K562 (cell line): ENCODE results near the gene CTSW. TPM values are rescaled to one million over a fixed set of nuclear protein-coding genes. Genes with fewer than 3 reads are reported as not detected.

ENCODE experiments used
- CCNT2 ChIP-seq: IDR thresholded peaks from 2 replicates; pipeline ENCODE4 v1.6.1; 2011; ENCODE audit warnings: borderline replicate concordance, low read depth, mild to moderate bottlenecking, moderate library complexity, mixed read lengths, low read length; ENCODE audit not compliant: insufficient read length; ENCODE audit errors: extremely low read depth
- ETS2 ChIP-seq: IDR thresholded peaks from 2 replicates; pipeline ENCODE4 v1.6.1; 2016; ENCODE audit warnings: borderline replicate concordance, missing genetic modification characterization, mild to moderate bottlenecking, moderate library complexity, missing compliant biosample characterization; ENCODE audit not compliant: poor library complexity, severe bottlenecking
- GATA2 ChIP-seq: sonication (generic); formaldehyde crosslinking; IDR thresholded peaks from 2 replicates; pipeline ENCODE4 v1.4.0; 2020; ENCODE audit warnings: mild to moderate bottlenecking, missing genetic modification reagents
- GTF2F1 ChIP-seq: IDR thresholded peaks from 2 replicates; pipeline ENCODE4 v1.6.1; 2011; ENCODE audit warnings: low read depth, low read length, improper control_type of control experiment
- HMGN3 ChIP-seq: IDR thresholded peaks from 2 replicates; pipeline ENCODE4 v1.6.1; 2011; ENCODE audit warnings: borderline replicate concordance, low read depth, mild to moderate bottlenecking, mixed read lengths, low read length; ENCODE audit not compliant: insufficient read length; ENCODE audit errors: extremely low read depth
- MTA3 ChIP-seq: fragments of 450-650 bp; formaldehyde crosslinking; IDR thresholded peaks from 2 replicates; pipeline ENCODE4 v1.6.1; 2017; ENCODE audit warnings: mild to moderate bottlenecking, borderline replicate concordance
- PHF21A ChIP-seq: fragments of 450-650 bp; IDR thresholded peaks from 2 replicates; pipeline ENCODE4 v1.6.1; 2017; ENCODE audit warnings: low read depth, borderline replicate concordance
- RAD21 ChIP-seq, 2 experiments: fragments of 250-450 bp in 1 of 2; fragments of 450-650 bp in 1 of 2; sonication (Bioruptor Pico) in 1 of 2; formaldehyde crosslinking in 1 of 2; IDR thresholded peaks in 1 of 2; conservative IDR thresholded peaks in 1 of 2; 2 replicates each; pipeline versions ENCODE4 v1.4.0 to v1.8.0; 2020 to 2022; ENCODE audit warnings: mild to moderate bottlenecking in 2 of 2, moderate library complexity in 1 of 2
- TEAD2 ChIP-seq: fragments of 450-650 bp; IDR thresholded peaks from 2 replicates; pipeline ENCODE4 v1.6.1; 2016; ENCODE audit warnings: missing genetic modification characterization, control low read depth, missing compliant biosample characterization
- ZBTB43 ChIP-seq: sonication (generic); formaldehyde crosslinking; IDR thresholded peaks from 2 replicates; pipeline ENCODE4 v1.8.0; 2023; ENCODE audit warnings: mild to moderate bottlenecking, missing genetic modification reagents
- ZNF311 ChIP-seq: fragments of 250-450 bp; sonication (Bioruptor Pico); IDR thresholded peaks from 2 replicates; pipeline ENCODE4 v1.4.0; 2020; ENCODE audit warnings: mild to moderate bottlenecking, moderate library complexity
- ZNF384 ChIP-seq: IDR thresholded peaks from 2 replicates; pipeline ENCODE4 v1.6.1; 2012; ENCODE audit warnings: low read depth, low read length, improper control_type of control experiment
- ZNF431 ChIP-seq: sonication (generic); formaldehyde crosslinking; IDR thresholded peaks from 2 replicates; pipeline ENCODE4 v1.8.0; 2022; ENCODE audit warnings: mild to moderate bottlenecking, missing genetic modification reagents
- ZNF57 ChIP-seq: fragments of 450-650 bp; formaldehyde crosslinking; IDR thresholded peaks from 2 replicates; pipeline ENCODE4 v1.4.0; 2020; ENCODE audit warnings: mild to moderate bottlenecking, moderate library complexity
- ZNF668 ChIP-seq: fragments of 250-450 bp; sonication (Bioruptor Pico); IDR thresholded peaks from 2 replicates; pipeline ENCODE4 v1.8.0; 2022; ENCODE audit warnings: mild to moderate bottlenecking, inconsistent platforms
- polyA plus RNA-seq, 8 experiments: library from polyadenylated mRNA; depleted of rRNA in 4 of 8; stranded (reverse) in 5 of 8; unstranded in 3 of 8; fragments of >200 nt; fragmentation: Nextera tagmentation in 2 of 8; fragmentation: Illumina TruSeq in 1 of 8; extraction: Ambion mirVana in 2 of 8; extraction: Trizol in 1 of 8; gene quantifications; 2 replicates each; pipeline versions ENCODE4 v1.2.1 to v1.2.3, GENCODE V29; 2011 to 2014; ENCODE audit warnings: inconsistent platforms in 1 of 8, missing spikeins in 1 of 8
- total RNA-seq, 7 experiments: library from RNA; depleted of rRNA in 6 of 7; stranded (reverse); fragments of >200 nt in 6 of 7; fragmentation: Illumina TruSeq in 2 of 7; extraction: Trizol in 2 of 7; gene quantifications; 2 replicates each; pipeline versions ENCODE4 v1.2.1 to v1.2.3, GENCODE V29; 2011 to 2021; ENCODE audit warnings: low replicate concordance in 1 of 7
- TF ChIP-seq, protein P1 (sequence below): fragments of 450-650 bp; IDR thresholded peaks from 2 replicates; pipeline ENCODE4 v1.7.0; 2016; ENCODE audit warnings: borderline replicate concordance
- TF ChIP-seq, protein P2 (sequence below): fragments of 450-650 bp; IDR thresholded peaks from 2 replicates; pipeline ENCODE4 v1.6.1; 2014; ENCODE audit warnings: low read depth, mild to moderate bottlenecking, moderate library complexity, borderline replicate concordance
- TF ChIP-seq, protein P3 (sequence below): sonication (generic); formaldehyde crosslinking; IDR thresholded peaks from 2 replicates; pipeline ENCODE4 v1.8.1; 2023; ENCODE audit warnings: mild to moderate bottlenecking, missing genetic modification reagents
- TF ChIP-seq, protein P4 (sequence below): fragments of 450-650 bp; formaldehyde crosslinking; IDR thresholded peaks from 2 replicates; pipeline ENCODE4 v1.4.0; 2020; ENCODE audit warnings: mild to moderate bottlenecking, mixed read lengths

CTSW gene
- total and polyA plus RNA-seq, 9 of the 15 experiments (the other 6 are each of a cell fraction or from before 2014, with no cell fraction given): 0.04 TPM; not detected in 8

DNA sequence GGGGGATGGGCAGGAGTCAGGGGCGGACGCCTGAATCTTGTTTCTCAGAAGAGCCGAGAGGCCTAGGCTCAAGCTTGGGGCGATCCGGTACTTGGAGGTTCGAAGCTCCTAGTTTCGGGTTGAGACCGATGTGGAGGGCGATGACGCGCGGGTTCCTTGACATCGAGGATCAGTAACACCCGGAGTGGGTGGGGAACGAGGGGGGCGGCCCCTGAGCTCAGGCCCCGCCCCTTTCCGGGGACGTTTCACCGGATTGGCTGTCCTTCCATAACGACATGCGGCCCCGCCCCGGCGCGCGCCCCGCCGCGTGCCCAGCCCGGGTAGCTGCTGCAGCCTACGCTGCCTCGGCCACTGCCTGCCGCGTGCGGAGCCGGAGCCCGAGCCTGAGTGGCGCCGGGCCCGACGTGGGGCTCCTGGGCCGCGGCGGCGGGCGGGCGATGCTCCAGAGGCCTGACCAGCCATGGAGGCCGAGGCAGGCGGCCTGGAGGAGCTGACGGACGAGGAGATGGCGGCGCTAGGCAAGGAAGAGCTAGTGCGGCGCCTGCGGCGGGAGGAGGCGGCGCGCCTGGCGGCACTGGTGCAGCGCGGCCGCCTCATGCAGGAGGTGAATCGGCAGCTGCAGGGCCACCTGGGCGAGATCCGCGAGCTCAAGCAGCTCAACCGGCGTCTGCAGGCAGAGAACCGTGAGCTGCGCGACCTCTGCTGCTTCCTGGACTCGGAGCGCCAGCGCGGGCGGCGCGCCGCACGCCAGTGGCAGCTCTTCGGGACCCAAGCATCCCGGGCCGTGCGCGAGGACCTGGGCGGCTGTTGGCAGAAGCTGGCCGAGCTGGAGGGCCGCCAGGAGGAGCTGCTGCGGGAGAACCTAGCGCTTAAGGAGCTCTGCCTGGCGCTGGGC lies 10.9 kb downstream of the CTSW start, which contains the start of gene CCDC85B (continued):
- peak; percentile 15 for TF ChIP-seq MTA3
- TF ChIP-seq, protein P1, sequence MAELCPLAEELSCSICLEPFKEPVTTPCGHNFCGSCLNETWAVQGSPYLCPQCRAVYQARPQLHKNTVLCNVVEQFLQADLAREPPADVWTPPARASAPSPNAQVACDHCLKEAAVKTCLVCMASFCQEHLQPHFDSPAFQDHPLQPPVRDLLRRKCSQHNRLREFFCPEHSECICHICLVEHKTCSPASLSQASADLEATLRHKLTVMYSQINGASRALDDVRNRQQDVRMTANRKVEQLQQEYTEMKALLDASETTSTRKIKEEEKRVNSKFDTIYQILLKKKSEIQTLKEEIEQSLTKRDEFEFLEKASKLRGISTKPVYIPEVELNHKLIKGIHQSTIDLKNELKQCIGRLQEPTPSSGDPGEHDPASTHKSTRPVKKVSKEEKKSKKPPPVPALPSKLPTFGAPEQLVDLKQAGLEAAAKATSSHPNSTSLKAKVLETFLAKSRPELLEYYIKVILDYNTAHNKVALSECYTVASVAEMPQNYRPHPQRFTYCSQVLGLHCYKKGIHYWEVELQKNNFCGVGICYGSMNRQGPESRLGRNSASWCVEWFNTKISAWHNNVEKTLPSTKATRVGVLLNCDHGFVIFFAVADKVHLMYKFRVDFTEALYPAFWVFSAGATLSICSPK: no peak
- TF ChIP-seq, protein P2, sequence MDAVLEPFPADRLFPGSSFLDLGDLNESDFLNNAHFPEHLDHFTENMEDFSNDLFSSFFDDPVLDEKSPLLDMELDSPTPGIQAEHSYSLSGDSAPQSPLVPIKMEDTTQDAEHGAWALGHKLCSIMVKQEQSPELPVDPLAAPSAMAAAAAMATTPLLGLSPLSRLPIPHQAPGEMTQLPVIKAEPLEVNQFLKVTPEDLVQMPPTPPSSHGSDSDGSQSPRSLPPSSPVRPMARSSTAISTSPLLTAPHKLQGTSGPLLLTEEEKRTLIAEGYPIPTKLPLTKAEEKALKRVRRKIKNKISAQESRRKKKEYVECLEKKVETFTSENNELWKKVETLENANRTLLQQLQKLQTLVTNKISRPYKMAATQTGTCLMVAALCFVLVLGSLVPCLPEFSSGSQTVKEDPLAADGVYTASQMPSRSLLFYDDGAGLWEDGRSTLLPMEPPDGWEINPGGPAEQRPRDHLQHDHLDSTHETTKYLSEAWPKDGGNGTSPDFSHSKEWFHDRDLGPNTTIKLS: no peak; the same call in 1 of the 2 replicates
- no peak for TF ChIP-seq ZNF668
- TF ChIP-seq, protein P3, sequence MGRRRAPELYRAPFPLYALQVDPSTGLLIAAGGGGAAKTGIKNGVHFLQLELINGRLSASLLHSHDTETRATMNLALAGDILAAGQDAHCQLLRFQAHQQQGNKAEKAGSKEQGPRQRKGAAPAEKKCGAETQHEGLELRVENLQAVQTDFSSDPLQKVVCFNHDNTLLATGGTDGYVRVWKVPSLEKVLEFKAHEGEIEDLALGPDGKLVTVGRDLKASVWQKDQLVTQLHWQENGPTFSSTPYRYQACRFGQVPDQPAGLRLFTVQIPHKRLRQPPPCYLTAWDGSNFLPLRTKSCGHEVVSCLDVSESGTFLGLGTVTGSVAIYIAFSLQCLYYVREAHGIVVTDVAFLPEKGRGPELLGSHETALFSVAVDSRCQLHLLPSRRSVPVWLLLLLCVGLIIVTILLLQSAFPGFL (CRISPR knock-in tag): no peak
- TF ChIP-seq ZBTB43 (CRISPR knock-in tag): no peak
- peak; percentile 23 for TF ChIP-seq HMGN3
- TF ChIP-seq PHF21A: no peak
- TF ChIP-seq ZNF311: no peak
- no peak for TF ChIP-seq TEAD2 (tag)
- no peak for TF ChIP-seq ETS2 (tag)
- TF ChIP-seq RAD21 (CRISPR knock-in tag; conservative IDR thresholded peaks at IDR 0.05 in 1 of 2, IDR thresholded peaks at IDR 0.05 in 1 of 2): no peak; a peak in 1 of 4 replicates
- no peak for TF ChIP-seq GATA2 (CRISPR knock-in tag)
- TF ChIP-seq CCNT2: peak; percentile 85
- no peak for TF ChIP-seq ZNF431 (CRISPR knock-in tag)
- no peak for TF ChIP-seq GTF2F1
- TF ChIP-seq ZNF57: 0 out of 2 replicates have a peak, but pooled peaks have one; percentile 2
- no peak for TF ChIP-seq ZNF384
- TF ChIP-seq, protein P4, sequence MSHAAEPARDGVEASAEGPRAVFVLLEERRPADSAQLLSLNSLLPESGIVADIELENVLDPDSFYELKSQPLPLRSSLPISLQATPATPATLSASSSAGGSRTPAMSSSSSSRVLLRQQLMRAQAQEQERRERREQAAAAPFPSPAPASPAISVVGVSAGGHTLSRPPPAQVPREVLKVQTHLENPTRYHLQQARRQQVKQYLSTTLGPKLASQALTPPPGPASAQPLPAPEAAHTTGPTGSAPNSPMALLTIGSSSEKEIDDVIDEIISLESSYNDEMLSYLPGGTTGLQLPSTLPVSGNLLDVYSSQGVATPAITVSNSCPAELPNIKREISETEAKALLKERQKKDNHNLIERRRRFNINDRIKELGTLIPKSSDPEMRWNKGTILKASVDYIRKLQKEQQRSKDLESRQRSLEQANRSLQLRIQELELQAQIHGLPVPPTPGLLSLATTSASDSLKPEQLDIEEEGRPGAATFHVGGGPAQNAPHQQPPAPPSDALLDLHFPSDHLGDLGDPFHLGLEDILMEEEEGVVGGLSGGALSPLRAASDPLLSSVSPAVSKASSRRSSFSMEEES (CRISPR knock-in tag): no peak
